IPS-20b (cell line): ENCODE results near the gene GOSR2.

Source experiments
- H3K27ac ChIP-seq: one replicate; pipeline ENCODE4 v1.5.1; 2013; ENCODE audit warnings: low read length
- H3K27me3 ChIP-seq: 2 replicates; pipeline ENCODE4 v1.6.1; 2013; ENCODE audit warnings: mild to moderate bottlenecking, low read length, inconsistent platforms; ENCODE audit not compliant: insufficient read depth
- H3K36me3 ChIP-seq: 2 replicates; pipeline ENCODE4 v1.6.1; 2013; ENCODE audit warnings: low read depth, mild to moderate bottlenecking, inconsistent platforms, low read length, moderate library complexity; ENCODE audit not compliant: insufficient read depth
- H3K4me1 ChIP-seq: 2 replicates; pipeline ENCODE4 v1.6.1; 2013; ENCODE audit warnings: mild to moderate bottlenecking, control low read depth, inconsistent platforms, low read length, moderate library complexity; ENCODE audit not compliant: insufficient read depth
- H3K4me3 ChIP-seq: 2 replicates; pipeline ENCODE4 v1.5.1; 2013; ENCODE audit warnings: mild to moderate bottlenecking, low read length, inconsistent platforms
- H3K9ac ChIP-seq: 2 replicates; pipeline ENCODE4 v1.6.1; 2013; ENCODE audit warnings: low read depth, mild to moderate bottlenecking, inconsistent platforms, low read length, moderate library complexity
- H3K9me3 ChIP-seq: 2 replicates; pipeline ENCODE4 v1.6.1; 2013; ENCODE audit warnings: mild to moderate bottlenecking, low read depth, low read length, inconsistent platforms; ENCODE audit not compliant: insufficient read depth

GOSR2 gene

DNA sequence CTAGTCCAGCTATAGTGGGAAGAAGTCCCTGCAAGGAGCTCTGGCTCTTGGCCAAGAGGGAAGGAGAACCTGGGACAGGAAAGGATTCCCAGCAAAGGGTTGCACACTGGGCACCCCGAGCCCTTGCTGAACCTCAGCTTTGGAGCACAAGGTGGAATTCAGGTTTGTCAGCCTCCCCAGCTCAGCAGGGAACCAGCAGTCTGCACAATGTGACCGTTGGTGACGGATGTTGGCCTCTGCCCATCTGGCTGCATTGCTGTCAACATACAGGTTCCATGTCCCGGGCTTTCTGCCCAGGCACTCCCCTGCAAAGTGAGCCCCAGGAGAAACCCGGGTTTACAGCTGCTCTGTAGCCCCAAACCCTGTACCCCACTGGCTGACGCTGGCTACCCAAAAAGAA lies 49.4 kb downstream of the GOSR2 start:
- no peak overlapping the region for H3K9ac ChIP-seq

DNA sequence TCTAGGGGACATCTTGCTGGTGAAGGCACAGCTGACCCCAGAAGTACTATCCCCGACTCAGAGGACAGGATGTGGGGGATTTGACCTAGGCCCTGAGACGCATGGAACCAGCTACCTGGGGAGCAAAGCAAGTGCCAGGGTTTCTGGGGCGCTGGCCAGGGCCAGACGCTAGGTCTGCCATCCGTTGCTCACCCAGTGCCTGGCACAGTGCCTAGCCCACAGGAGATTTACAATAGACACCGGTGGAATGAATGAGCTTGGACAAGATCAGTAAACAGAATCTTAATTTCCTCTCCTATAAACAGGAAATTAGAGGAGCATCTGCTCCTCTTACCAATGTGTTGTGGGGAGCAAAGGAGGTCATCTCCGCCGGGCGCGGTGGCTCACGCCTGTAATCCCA lies 51.1 kb downstream of the GOSR2 start:
- no peak overlapping the region for H3K4me3 ChIP-seq
- peaks cover 14% of the 10 kb centered on the region; the same call in 1 of the 2 replicates for H3K4me1 ChIP-seq
- no peak overlapping the region for H3K9ac ChIP-seq
- no peaks in the 10 kb centered on the region for H3K36me3 ChIP-seq
- no peaks in the 10 kb centered on the region for H3K9me3 ChIP-seq
- H3K27me3 ChIP-seq, result peaks cover 27% of the 10 kb centered on the region
- no peak overlapping the region for H3K27ac ChIP-seq

More for the DNA sequence above, 49.4 kb downstream of the GOSR2 start:
- Histone ChIP-seq H3K4me1 (peaks cover 7% of the 10 kb centered on the region; the same call in 1 of the 2 replicates), H3K36me3 (no peaks in the 10 kb centered on the region), H3K9me3 (no peaks in the 10 kb centered on the region), H3K27me3 (peaks cover 19% of the 10 kb centered on the region), H3K4me3 (no peak overlapping the region), H3K27ac (no peak overlapping the region)

DNA sequence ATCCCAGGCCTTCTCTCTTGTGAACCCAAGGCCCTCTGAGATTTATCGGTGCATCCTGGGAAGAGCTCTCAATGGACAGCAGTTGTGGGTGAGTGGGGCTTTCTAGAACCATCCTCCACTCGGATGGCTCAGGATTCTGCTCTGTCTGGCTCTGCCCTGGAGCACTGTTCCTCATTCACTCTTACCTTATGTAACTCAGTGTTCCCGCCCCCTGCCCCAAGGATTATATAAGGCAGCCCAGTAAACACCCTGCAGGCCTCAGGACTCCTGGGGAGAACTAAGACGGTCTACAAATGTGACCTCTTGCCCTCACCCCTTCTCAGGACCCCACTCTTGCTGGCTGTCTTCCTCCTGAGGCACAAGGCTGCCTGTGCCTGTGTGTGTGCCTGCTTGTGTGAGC lies 52.3 kb downstream of the GOSR2 start:
- Histone ChIP-seq H3K27me3 (peaks cover 40% of the 10 kb centered on the region), H3K4me1 (peaks cover 14% of the 10 kb centered on the region; the same call in 1 of the 2 replicates)

DNA sequence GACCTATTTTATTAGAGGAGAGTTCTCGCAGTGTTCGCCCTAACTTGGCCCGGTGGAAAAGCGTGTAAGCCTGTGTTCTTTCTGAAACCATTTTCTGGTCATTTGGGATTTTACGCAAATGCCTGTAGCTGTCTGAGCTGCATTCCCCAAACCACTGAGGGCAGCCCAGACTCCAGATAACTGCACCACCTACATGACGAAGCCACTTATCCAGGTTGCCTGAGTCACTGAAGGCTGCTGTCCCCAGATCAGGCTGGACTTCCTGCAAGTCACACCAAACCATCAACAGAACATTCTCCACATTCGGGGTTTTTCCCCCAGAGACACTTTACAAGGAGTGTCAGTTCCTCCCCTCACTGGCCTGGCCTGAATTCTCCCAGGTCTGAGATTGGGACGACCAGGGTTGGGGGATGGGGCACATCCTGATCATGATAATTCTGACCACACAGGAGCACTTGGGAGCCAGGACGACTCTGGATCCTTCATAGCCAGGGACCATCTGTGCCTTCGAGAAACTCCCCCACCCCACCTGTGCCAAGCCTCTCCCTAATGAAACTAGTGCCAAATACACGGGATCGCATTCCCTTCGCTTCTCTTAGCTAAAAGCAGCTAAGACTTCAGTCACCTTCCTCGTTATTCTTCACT lies 53.8 kb downstream of the GOSR2 start:
- Histone ChIP-seq H3K27me3 (peaks cover 46% of the 10 kb centered on the region), H3K4me1 (peaks cover 21% of the 10 kb centered on the region; the same call in 1 of the 2 replicates), H3K9me3 (no peaks in the 10 kb centered on the region), H3K9ac (no peak overlapping the region), H3K4me3 (peak overlapping the region; percentile 59; the same call in 1 of the 2 replicates), H3K27ac (no peak overlapping the region), H3K36me3 (no peaks in the 10 kb centered on the region)

More for the DNA sequence above, 52.3 kb downstream of the GOSR2 start:
- Histone ChIP-seq H3K4me3 (no peak overlapping the region), H3K36me3 (no peaks in the 10 kb centered on the region), H3K9me3 (no peaks in the 10 kb centered on the region), H3K27ac (no peak overlapping the region), H3K9ac (no peak overlapping the region)

DNA sequence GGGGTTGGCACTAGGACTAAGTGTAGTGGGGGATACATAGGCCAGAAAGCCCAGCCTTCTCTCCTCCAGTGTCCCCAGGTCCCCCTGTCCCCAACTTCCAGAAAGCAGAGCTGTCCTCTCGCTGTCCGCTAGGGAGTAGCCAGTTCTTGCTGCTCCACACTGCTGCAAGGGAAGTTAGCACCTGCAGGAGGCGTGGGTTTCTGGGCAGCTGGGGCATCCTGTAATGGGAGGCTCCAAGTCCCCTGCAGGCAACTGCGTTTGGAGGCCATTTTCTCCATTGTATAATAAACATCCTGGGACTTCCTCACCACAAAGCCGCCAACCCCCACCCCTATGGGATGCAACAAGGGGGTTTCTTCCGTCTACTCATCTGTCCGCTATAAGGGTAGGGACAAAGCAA lies 54.4 kb downstream of the GOSR2 start:
- H3K4me3 ChIP-seq, result peak overlapping the region; percentile 59
- H3K9me3 ChIP-seq, result no peaks in the 10 kb centered on the region
- H3K27me3 ChIP-seq, result peaks cover 46% of the 10 kb centered on the region
- no peak overlapping the region for H3K27ac ChIP-seq
- H3K9ac ChIP-seq, result peak overlapping the region; percentile 17; the same call in 1 of the 2 replicates
- H3K4me1 ChIP-seq, result peaks cover 21% of the 10 kb centered on the region; the same call in 1 of the 2 replicates
- H3K36me3 ChIP-seq, result no peaks in the 10 kb centered on the region

DNA sequence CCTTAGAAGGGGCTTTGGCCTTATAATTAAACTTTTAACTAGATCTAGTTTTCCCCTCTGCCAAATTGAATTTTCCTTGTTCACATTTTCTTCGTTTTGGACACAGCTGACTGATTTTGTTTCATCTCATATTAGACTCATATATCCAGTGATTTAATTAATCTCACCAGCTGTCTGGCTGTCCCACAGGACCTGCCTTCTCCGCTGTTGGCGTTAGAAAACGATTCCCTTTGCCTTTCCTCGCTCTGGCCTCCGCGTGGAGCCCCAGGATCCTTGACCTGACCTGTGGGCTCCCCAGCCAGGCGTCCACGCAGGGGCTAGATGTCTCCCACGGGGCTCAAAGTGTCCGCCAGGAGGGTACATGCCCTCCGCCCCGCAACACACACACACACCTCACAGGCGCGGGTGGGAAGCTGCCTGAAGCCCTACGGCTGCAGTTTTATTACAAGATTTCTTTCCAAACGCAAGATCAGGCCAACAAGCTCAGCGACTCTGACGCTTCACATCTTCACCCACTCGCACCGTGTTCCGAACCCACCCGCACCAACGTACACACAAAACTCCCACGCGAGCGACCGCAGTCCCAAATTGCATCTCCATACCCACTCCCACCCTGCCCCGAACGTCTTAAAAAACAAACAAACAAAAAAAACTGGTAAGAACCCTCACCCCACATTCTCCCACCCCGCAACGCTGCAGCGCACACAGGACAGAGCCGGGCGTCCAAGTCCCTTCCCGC lies 55.0 kb downstream of the GOSR2 start:
- Histone ChIP-seq H3K4me3 (peak overlapping the region; percentile 59), H3K4me1 (peaks cover 21% of the 10 kb centered on the region; the same call in 1 of the 2 replicates), H3K9ac (peak overlapping the region; percentile 17; the same call in 1 of the 2 replicates), H3K27me3 (peaks cover 46% of the 10 kb centered on the region), H3K36me3 (no peaks in the 10 kb centered on the region), H3K9me3 (no peaks in the 10 kb centered on the region), H3K27ac (no peak overlapping the region)

DNA sequence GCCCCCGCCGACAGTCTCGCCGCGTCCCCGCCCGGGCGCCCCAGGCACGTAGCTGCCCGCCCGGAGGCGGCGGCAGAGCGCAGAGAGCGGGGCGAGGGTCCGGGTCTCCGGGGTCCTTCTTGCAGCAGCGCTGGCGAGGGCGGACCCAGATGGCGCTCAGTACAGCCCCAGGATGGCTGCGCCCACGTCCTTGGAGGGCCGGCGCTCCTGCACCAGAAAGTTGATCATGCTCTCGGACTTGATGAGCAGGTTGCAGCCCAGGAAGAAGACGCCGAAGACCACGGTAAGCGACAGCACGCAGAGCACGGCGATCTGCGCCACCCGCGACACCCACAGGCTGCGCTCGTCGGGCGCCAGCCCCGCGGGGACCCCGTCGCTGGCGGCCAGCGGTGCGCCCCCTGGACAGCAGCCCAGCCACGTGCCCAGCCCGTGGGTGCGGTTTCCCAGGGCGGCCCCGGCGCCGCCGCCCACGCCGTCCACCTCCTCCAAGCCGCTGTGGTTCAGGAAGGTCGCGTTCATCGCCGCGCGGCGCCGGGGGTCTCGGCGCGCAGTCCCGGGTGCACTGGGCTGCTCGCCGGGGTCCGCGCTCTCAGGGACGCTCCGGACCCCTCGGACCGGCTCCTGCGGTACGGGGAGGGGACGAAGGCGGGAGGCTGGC lies 55.7 kb downstream of the GOSR2 start:
- Histone ChIP-seq H3K9me3 (no peaks in the 10 kb centered on the region), H3K4me1 (peaks cover 21% of the 10 kb centered on the region; the same call in 1 of the 2 replicates), H3K4me3 (peak overlapping the region; percentile 59), H3K9ac (peak overlapping the region; percentile 17; the same call in 1 of the 2 replicates), H3K27me3 (peaks cover 46% of the 10 kb centered on the region), H3K27ac (no peak overlapping the region), H3K36me3 (no peaks in the 10 kb centered on the region)

DNA sequence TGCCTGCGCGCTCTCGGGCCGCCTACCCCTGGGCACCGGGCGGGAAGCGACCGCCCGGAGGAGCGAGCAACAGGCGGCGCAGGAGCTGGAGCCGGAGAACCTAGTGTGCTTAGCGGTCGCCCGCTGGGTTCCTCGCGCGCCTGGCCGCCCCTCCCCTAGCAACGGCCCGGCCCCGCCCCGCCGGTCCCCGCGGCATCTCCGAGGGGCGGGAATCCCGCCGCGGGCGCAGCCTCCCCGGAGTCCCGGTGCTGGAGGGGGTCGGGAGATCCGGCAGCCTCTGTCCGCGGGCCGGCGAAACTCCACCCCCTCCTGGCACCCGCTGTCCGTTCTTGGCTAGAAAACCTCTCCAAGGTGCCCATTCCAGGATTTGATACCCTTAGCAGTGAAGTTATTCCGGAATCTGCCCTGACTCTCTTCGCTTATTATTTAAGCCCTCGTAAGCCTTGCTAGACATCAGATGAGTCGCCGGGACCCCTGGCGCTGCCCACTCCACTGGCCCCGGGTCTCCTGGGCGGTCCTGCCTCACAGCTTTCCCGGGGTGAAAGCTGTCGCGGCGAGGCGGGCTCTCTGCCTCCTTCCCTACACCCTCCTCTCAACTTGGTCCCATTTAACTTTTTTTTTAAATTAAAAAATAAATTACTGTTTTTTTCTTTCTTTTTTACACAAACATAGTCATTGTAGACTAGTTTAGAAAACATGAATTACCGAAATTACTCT lies 56.3 kb downstream of the GOSR2 start, which contains the start of gene RPRML:
TSS of gene RPRML (minus strand) at position 107 of the 717 bp plus-strand sequence. CDS start 246 bp downstream, outside the sequence.
- peaks cover 46% of the 10 kb centered on the region for H3K27me3 ChIP-seq
- H3K9ac ChIP-seq, result peak within 1 kb of the TSS; percentile 17; the same call in 1 of the 2 replicates
- H3K36me3 ChIP-seq, result no peaks in the 10 kb centered on the region
- peaks cover 21% of the 10 kb centered on the region; the same call in 1 of the 2 replicates for H3K4me1 ChIP-seq
- no peak within 1 kb of the TSS for H3K27ac ChIP-seq
- no peaks in the 10 kb centered on the region for H3K9me3 ChIP-seq
- H3K4me3 ChIP-seq, result peak within 1 kb of the TSS; percentile 59

DNA sequence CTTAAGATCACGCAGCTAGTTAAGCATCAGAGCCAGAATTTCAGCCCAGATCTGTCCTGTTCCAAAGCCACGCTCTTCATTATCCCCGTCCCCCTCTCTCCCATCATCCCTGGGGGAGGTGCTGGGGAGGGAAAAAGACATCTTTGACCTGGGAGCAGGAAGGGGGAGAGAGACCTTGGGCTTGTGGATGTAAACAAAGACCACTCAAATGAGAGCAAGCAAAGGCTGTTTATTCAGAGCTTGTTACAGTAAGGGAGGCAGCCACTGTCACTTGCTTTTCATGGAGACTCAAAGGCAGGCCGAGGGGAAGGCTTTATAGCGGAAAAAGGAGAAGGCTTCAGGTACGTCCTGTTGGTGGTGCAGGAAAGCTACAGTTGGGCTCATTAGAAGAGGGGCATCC lies 59.6 kb downstream of the GOSR2 start:
- Histone ChIP-seq H3K9me3 (no peaks in the 10 kb centered on the region), H3K4me1 (peaks cover 12% of the 10 kb centered on the region; the same call in 1 of the 2 replicates), H3K4me3 (no peak overlapping the region), H3K9ac (no peak overlapping the region), H3K27me3 (peaks cover 33% of the 10 kb centered on the region), H3K36me3 (no peaks in the 10 kb centered on the region), H3K27ac (no peak overlapping the region)

DNA sequence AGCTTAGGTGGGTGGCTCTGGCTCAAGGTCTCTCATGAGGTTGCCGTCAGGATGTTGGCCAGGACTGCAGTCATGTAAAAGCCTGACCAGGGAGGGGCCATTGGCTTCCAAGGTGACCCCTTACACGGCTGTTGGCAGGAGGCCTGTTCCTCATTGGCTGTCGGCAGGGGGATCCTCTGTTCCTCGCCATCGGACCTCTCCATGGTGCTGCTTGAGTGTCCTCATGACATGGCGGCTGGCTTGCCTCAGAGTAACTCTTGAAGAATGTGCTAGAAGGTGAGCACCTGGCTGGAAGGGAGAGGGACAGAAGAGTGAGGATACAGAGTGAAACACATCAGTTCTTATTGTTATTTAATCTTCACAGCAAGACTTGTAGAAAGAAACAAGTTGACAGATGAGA lies 60.8 kb downstream of the GOSR2 start:
- H3K27ac ChIP-seq, result no peak overlapping the region
- peaks cover 21% of the 10 kb centered on the region for H3K27me3 ChIP-seq
- H3K9ac ChIP-seq, result no peak overlapping the region
- H3K9me3 ChIP-seq, result no peaks in the 10 kb centered on the region
- H3K4me1 ChIP-seq, result 0 out of 2 replicates have a peak, but pooled peaks cover 6% of the 10 kb centered on the region
- H3K36me3 ChIP-seq, result no peaks in the 10 kb centered on the region
- no peak overlapping the region for H3K4me3 ChIP-seq

DNA sequence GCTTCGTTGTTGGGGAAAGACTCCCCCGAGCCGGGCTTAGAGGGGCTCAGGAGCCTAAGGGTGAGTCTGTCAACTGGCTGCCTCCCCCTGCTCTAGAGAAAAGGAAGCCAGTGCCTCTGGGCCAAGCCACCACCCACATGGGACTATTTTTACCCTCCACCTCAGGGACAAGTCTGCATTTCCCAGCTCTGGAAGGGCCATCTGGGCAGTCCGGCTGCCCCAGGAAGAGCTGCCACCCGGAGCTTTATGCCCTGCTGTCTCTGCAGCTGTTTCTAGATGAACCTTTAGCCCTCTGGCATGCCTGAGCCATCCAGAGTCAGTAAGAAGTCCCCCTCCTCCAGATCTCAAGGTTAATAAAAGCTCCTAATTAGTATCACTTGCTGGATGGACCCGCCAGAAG lies 61.4 kb downstream of the GOSR2 start:
- 0 out of 2 replicates have a peak, but pooled peaks cover 6% of the 10 kb centered on the region for H3K4me1 ChIP-seq
- no peak overlapping the region for H3K4me3 ChIP-seq
- peaks cover 19% of the 10 kb centered on the region for H3K27me3 ChIP-seq
- H3K27ac ChIP-seq, result no peak overlapping the region
- no peak overlapping the region for H3K9ac ChIP-seq
- no peaks in the 10 kb centered on the region for H3K9me3 ChIP-seq
- no peaks in the 10 kb centered on the region for H3K36me3 ChIP-seq
